OCI-M2 (cell line): ENCODE results near the gene PPP2R2B.
"Not testable (repeated sequence)": the region's sequence is repeated elsewhere in the genome, so short reads cannot be mapped to it uniquely, and the experiment has no call there.

Source experiments
- DNase-seq: peaks from one replicate; lab custom pipeline; 2025; ENCODE audit not compliant: unreplicated experiment; lab: John Stamatoyannopoulos, UW

Gene PPP2R2B

DNA sequence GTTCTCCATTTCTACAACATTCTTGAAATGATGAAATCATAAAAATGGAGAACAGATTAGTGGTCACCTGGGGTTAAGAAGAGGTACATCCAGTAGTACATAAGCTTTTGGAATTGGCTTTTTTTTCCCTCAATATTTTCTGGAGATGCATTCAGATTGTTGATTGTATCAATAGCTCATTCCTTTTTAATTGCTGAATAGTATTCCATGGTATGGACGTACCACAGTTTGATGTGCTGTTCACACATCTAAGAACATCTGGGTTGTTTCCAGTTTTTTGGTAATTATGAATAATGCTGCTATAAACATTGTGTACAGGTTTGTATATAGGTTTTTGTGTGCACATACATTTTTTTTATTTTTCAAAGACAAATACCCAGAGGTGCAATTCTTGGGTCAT, 130.0 kb downstream of the PPP2R2B start:
- DNase-seq: no peak

DNA sequence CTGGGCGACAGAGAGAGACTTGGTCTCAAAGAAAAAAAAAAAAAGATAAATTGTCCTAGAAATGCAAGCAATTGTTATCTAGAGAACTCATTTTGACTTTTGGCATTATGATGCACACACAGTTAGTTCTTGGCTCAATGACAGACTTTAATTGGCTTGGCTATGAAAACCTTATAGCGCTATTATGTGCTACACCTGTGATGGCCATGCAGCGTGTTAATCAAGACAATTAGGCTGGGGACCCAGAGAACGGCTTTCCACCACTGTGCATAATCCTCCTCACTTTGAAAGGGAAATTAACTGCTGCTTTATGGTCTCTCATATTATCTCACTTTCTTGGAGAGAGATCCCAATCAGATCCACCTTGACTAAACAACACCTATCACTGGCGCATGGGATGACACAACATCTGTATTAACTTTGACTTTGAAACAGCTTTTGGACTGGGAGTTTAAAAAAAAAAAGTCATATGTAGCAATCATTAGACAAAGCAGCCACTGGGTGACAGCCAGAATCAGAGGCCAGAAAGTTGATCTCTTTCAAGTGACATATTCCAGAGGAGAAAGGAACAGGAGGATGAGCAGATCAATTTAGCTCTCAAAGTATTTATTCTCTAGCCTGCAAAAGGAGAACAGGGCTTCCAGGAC, 132.5 kb downstream of the PPP2R2B start:
- no peak for DNase-seq

DNA sequence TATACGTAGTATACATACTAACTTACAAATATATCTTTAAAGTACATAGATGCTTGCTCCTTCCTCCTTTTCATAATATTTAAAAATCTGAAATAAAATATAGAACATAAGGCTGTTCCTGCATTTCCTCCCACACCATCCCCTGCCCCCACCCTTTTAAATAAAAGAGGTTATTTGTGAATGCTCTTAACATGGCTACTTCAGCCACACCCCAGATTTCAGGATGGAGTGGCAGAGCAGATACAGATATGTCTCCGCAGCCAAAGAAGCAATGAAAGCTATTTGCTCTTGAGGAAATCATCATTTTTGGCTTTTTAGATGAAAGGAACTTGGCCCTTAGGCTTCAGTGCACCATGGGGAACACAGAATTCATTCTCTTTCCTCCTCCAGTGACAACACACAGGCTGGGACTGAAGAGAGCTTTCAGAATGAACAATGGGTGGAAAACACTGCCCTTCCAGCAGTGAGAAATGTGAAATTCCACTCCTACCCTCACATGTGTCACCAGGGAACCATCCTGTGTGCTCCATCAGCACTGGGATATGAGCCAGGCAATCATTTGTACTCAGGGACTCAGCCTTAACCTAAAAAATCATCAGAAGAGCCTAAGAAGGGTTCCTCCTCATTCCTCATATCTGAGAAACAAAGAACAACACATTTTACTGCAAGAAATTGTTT, 134.3 kb downstream of the PPP2R2B start:
- no peak for DNase-seq

DNA sequence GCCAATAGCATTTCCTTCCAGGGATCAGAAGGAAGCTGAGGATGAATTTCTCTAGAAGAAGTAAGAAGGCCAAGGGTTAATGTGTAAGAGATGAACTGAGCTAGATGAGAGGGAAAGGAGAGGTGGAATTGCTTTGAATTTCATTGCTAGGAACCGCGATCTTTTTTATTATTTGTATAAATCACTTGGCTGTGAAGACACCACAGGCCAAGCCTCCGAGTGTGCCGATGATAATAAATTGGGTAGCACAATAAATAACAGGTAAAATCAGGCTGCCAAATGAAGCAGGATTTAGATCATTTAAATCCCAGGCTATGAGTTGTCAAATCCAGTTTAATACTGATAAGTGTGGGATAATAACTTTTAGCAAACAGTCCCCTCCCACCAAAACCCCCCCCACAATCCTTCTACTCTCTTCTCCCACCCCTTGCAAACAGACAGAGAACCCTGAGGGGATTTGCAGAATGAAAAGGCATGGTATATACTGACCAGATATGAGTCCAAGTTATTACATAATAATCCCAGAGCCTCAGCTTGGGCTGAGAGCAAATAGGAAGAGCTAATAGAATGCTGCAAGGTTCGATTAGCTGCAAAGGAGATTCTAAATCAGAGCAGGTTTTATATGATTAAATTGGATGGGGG, 143.5 kb downstream of the PPP2R2B start:
- no peak for DNase-seq

DNA sequence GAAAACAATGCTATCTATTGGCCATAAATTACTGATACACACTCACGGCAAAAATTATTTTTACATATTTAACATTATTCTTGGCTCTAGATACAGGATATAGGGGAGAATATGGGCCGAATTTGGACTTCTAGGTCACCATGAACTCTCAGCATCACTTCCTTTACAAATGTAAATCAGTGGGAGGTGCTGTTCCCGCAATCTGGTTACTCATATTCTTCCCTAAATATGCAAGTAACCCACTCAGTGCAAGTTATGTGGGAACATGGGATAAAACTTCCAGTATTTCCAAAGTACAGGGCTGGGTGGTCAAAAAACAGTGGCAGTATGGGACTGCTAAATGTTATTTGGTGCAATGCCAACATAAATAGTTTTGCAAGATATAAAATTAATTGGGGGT, 145.6 kb downstream of the PPP2R2B start:
- no peak for DNase-seq

DNA sequence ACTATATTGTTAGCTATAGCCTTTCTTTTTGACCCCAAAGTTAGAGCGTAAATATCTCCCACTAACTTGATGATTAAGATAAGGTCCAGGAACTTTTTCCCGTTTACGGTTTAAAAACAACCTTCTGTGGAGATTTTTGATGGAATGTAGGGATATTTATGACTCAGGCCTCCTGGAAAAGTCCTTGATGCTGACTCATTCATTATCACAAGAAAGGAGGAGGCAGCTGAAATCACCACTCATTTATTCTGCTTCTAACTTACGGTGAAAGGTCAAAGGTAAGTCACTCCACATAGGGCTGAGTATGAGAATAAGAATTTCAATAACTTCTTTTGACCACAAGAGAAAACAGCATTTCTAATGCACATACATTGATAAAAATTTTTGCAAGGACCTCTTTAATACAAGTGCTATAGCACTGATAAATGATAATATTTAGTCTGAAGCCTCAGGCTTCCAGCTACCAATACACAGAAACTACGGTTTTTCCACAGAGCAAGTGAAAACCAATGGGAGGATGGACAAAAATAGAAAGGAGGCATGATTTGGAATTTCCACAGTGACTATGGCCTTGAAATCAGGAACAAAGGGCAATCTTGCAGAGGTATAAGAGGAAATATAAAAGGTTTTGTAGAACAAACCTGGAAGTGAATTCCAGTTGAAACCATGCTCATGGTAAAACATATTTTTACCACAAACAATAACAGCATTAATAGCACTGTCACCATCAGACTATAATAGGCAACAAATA, 146.5 kb downstream of the PPP2R2B start:
- DNase-seq: no peak

DNA sequence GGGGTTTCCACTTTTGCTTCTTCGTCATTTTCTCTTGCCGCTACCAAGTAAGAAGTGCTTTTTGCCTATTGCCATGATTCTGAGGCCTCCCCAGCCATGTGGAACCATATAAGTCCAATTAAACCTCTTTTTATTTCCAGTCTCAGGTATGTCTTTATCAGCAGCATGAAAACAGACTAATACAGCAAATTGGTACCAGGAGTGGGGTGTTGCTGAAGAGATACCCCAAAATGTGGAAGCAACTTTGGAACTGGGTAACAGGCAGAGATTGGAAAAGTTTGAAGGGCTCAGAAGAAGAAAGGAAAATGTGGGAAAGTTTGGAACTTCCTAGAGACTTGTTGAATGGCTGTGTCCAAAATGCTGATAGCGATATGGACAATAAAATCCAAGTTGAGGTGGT, 149.8 kb downstream of the PPP2R2B start:
- DNase-seq: not testable (repeated sequence)

DNA sequence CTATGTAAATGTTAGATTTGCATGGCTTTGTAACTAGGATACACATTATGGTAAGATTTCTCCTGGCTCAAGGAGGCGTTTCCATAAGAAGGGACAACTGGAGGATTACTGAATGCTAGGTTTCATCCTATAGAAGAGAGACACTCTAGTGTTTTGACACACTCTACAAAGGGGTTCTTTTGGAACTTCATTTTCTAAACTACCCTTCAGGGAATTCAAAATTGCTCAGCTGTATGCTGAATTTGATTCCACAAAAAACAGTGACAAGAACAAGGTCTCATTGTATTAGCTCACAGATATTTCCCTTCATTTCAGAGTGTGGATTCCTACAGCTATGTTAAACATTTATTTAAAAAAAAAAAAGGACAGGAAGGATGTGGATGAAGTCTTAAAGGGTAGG, 151.7 kb downstream of the PPP2R2B start:
- DNase-seq: no peak

DNA sequence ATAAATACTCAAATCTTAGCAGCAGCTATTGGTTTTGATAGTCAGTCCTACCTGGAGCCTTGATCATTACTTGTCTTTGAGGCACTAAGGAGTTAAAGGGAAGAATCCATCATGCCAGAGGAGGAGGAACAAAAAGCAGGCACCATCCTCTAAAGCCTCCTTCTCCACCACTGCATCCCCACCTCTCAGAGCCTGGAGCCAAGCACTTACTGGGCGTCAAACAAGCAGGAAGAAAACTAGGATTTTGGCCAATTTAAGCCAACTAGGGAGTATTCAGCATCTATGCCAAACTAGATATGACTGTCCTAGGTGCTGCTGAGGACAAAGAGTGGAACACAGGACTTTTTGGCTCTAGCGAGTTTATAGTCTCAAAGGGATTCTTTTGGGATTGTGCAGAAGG, 152.5 kb downstream of the PPP2R2B start:
- no peak for DNase-seq

DNA sequence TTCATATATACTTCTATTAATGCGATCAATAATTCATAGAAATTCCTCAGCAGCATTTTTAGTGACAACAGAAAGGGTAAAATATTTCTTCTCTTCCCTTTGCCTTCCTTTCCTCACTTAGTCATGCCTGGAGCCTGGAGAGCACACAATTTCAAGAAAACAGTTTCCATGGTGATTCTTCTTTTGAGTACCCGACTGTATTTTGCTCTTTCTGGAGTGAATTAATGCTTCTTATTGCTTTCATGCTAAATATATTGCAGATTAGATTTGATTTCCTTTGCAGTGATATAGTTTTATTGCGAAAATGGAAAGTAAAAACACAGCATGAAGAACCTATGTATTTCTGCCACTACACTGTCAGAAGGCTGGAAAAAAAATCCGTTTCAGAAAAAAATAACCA, 153.5 kb downstream of the PPP2R2B start:
- DNase-seq: no peak

DNA sequence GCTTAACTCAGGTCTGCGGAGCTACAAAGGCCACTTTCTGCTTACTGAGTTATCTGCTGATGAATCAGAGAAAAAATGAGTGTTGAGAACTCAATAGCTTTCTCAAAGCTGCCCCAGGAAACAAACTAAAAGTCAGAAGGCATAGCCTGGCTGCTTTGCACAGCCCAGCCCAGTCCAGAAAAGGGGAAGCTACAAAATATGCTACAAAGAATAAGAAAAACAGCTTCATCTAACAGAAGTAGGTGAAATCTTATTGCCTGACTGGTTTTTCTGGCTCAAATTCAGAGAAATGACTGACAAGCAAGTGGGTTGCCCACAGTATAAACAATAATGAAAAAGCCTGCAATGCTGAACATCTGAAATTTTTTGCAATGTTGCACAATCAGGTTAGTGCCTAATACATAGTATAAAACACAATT, 156.2 kb downstream of the PPP2R2B start:
- no peak for DNase-seq

DNA sequence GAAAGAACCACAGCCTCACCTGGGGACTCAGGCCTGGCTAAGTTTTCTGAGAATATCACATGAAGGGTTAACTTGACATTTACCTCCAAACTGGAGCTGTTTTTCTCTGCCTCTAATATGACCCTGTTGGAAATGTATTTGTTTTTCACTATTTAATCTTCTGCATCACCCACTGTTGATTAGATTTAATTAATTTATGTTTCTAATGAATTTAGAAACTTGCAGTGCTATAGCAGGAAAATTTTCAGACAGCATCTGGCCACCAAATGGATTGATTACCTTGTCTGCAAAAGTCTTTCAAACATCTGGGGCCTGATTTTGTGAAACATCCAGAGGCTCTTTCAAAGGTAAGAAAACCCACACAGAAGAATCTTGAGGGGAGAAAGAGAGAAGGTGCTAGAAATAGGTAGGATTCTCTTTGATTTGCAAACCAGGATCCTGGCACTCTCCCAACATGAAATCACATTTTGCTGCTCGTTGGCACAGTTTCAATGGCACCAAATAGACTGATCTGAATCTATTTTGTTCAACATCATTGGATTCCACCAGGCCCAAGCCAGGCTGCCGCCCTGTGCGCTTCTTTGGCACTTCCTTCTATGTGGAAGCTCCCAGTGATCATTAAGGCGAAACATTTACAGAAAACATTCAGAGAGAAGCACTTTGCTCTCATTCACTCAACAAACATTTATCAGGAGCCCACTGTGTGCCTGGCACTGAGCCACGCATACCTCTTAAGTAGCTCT, 157.3 kb downstream of the PPP2R2B start:
- DNase-seq: no peak

DNA sequence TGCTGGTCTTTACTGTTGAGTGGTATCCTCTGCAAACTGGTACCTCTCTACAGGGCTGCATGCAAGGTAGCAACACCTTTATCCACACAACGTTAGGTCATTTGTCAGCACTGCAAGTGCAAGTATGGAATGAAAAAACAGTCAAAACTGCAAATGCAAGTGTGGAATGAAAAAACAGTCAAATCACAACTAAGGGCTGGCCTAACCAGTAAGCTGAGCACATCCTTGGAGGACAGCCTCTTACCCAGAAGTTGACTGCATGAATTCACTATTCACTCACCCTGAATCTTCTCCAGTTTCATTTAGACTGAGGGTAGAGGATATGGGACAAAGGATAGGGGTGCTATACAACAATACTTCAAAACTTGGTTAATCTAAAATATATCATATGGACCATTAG, 158.4 kb downstream of the PPP2R2B start:
- DNase-seq: no peak

DNA sequence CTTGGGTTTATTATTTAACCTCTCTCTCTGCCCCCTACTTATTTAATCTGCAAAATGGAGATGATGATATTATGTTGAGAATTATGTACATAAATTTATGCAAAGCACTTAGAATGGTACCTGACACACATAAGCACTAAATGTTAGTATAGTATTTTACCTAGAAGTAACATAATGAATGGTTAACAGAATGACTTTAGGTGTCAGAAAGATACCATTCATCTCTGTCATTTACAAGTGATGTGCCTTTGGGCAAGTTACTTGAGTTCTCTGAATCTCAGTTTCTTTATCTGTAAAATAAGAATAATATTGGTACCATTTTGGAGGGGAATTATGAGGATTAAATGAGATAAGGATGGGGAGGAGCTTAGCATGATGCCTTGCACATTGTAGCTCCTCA, 159.4 kb downstream of the PPP2R2B start:
- no peak for DNase-seq

DNA sequence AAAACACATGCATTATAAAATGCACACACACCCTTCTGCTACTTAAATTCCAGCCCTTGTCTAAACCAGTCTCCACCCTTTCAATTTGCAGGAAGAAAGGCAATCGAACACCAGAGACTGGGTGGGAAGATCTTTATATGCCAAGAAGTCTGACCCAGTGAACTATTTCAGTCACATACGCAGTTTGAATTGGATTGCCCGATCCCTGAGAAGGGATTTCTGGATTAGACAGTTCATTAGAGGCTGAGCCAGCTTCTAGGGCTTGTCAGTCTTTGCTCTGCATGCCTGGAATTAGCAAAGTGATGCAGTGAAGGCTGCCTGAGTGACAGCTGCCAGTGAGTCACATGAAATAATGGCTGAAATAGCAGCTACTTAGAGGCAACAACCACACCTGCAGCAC, 159.9 kb downstream of the PPP2R2B start:
- no peak for DNase-seq

DNA sequence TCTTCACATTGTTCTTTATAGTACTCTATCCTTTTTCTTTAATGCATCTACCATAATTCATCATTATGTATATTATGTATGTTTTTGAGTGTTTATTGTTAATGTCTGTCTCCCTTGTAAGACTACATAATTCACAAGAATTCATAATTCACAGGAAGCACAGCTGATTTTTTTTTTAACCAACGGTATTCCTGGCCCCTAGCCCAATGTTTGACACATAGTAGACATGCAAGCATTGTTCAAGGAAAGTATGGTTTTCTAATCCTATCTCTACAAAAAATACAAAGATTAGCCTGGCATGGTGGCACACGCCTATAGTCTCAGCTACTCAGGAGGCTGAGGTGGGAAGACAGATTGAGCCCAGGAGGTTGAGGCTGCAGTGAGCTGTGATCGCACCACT, 160.6 kb downstream of the PPP2R2B start:
- DNase-seq: no peak

DNA sequence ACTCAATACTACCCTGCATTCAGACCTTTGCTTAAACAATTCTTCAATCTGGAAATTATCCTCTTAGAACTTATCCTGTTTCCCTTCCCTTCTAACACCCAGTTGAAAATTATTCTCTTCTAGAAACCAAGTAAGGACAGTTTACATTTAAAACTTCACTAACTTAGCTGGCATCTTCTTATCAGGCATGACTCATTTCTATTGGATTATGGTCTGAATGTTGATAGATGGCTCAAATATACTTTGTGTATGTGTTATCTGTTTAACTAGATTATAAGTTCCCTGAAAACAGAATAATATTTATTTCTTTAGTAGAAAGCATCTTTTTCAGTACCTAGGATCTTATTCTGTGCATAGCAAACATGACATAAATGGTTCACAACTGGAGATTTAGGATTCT, 161.9 kb downstream of the PPP2R2B start:
- DNase-seq: no peak

DNA sequence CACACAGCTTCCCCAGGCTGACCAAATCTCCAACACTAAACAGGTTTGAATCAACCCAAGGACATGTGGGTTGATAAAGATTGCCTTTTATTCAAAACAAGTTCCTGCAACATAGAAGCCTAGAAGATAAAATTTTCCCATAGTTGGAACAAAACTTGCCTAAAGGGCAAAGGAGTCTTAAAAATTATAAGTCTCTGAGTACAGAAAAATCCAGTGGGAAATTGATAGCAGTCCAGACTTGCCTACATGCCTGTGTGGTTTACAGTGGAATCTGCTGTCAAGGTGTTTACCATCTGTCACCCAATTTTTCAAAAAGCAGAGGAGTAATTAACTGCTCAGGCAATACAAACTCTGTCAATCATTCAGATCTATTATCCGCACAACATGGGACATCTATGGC, 168.2 kb downstream of the PPP2R2B start:
- no peak for DNase-seq

DNA sequence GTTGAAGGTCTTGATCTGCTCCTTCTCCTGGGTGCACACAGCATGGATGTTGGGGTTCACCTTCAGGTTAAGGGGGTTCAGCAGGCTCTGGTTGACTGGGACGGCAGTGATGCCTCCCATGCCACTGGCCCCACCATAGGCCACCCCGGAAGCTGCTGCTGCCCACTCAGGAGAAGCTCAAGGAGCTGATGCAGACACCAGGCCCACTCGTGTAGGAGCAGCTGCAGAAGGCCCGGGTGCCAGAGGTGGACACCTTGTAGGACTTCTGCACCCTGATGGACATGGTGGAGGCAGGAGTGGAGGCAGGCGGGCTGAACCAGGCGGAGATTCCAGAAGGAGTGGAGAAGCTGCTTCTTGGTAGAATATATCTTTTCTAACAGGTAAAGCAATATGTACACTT, 171.2 kb downstream of the PPP2R2B start:
- no peak for DNase-seq

DNA sequence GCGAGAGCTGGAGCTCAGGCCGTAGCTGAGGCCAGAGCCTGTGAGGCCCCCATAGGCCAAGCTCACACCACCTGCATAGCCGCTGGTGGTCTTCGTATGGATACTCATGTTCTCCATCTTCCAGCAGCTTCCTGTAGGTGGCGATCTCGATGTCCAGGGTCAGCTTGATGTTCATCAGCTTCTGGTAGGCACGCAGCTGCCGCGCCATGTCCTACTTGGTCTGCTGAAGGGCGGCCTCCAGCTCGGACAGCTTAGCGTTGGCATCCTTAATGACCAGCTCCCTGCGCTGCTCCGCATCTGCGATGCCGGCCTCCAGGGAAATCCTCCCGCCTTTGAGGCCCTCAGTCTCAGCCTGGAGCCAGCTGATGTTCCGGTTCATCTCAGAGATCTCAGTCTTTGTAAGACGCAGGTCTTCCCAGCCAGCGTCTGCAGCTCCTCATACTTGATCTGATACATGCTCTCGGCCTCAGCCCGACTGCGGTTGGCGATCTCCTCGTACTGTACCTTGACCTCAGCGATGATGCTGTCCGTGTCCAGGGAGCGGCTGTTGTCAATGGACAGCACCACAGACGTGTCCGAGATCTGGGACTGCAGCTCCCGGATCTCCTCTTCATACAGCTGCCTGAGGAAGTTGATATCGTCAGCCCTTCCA, 172.1 kb downstream of the PPP2R2B start:
- DNase-seq: no peak
